ENCODE data around the gene TRAPPC11. TPM values are rescaled to one million over a fixed set of nuclear protein-coding genes. Genes with fewer than 3 reads are reported as not detected.

Gene TRAPPC11
- total RNA-seq, 1 experiment from 2014 or later, result 15.6 TPM

DNA sequence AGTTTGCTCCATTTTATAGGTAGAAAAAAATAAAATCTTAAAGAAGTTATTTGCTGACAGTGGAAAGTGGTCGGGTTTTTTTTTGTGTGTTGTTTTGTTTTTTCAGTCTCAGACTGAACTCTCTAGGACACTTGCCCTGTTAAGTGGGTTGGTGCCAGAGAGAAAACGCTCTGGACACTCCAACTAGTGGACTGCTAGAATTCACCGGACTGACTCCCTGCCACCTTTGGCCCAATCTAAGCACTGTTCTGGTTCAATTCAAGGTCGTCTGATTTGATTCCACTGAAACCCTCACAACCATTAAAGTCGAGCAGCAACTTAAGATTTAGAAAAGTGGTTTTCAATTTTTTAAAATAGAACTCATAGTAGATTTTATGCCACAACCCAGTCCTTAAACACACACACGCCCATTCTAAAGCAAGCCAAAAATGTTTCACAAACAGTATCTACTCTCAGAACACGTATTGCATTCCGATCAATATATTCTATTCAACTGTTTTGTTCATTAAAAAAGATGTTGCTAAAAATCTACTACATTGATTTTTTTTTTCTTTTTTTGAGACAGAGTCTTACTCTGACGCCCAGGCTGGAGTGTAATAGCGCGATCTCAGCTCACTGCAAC, 27.4 kb upstream of the TRAPPC11 start:
- Histone ChIP-seq H3K36me3 (ENCODE audit: control insufficient read depth in 1 of 2, insufficient read depth in 2 of 2, low read length in 2 of 2) (no peaks in the 10 kb centered on the region), H3K4me1 (ENCODE audit: control insufficient read depth in 1 of 2, insufficient read depth in 2 of 2, low read length in 2 of 2) (no peaks in the 10 kb centered on the region), H3K4me3 (replicated peaks in 1 of 2; ENCODE audit: low read depth in 1 of 2, low read length in 2 of 2) (no peak overlapping the region), H3K9me3 (ENCODE audit: control insufficient read depth in 1 of 2, insufficient read depth in 1 of 2, low read depth in 1 of 2, low read length in 2 of 2) (no peaks in the 10 kb centered on the region), H4K20me1 (ENCODE audit: insufficient read depth) (no peaks in the 10 kb centered on the region), H3K79me2 (ENCODE audit: insufficient read depth, low read length) (no peaks in the 10 kb centered on the region), H3K27me3 (ENCODE audit: insufficient read depth, low read length) (no peaks in the 10 kb centered on the region), H3K9me2 (ENCODE audit: insufficient read depth) (no peaks in the 10 kb centered on the region), H2AFZ (ENCODE audit: low read depth, low read length, poor library complexity, severe bottlenecking) (no peak overlapping the region), H3K9ac (ENCODE audit: low read length) (no peak overlapping the region), H3K4me2 (ENCODE audit: low read length) (no peak overlapping the region), H3K27ac (ENCODE audit: low read depth, low read length) (no peak overlapping the region)
- no TSS peak for BruUV-seq (replicated peaks)
- DNase-seq (ENCODE audit: low read depth, low spot score), result no peak
- no peak for ATAC-seq
- RAD21 ChIA-PET (ENCODE audit: low non-redundant PET in 1 of 2, low total read pairs in 2 of 2, uncharacterized antibody in 2 of 2, unreplicated experiment in 2 of 2), result no interaction called here
- intact Hi-C loops (cut with micrococcal nuclease), result no loop called here
- POLR2A ChIA-PET, result no interaction called here
- CTCF ChIA-PET, result no interaction called here
- TF ChIP-seq POLR2AphosphoS5 (IDR thresholded peaks at IDR 0.05; ENCODE audit: low read depth, low read length) (no peak), EZH2 (IDR thresholded peaks at IDR 0.05) (no peak), SP1 (IDR thresholded peaks at IDR 0.05; ENCODE audit: low read depth) (no peak), SIN3A (IDR thresholded peaks at IDR 0.05; ENCODE audit: low read depth) (no peak), POLR2A (IDR thresholded peaks at IDR 0.05; ENCODE audit: borderline replicate concordance, extremely low read depth, insufficient read depth, insufficient read length) (no peak), ELF1 (IDR thresholded peaks at IDR 0.05; ENCODE audit: borderline replicate concordance, low read depth) (no peak), ZFX (IDR thresholded peaks at IDR 0.05) (no peak), CTCF (IDR thresholded peaks at IDR 0.05 in 2 of 3, conservative IDR thresholded peaks at IDR 0.05 in 1 of 3; ENCODE audit: borderline replicate concordance in 1 of 3, insufficient read depth in 1 of 3, low read depth in 2 of 3, low read length in 2 of 3) (no peak), FOSL1 (IDR thresholded peaks at IDR 0.05; ENCODE audit: low read depth) (no peak), TCF7L2 (IDR thresholded peaks at IDR 0.05; ENCODE audit: borderline replicate concordance, extremely low read depth, insufficient read depth, insufficient read length) (no peak), JUND (IDR thresholded peaks at IDR 0.05) (no peak), RAD21 (IDR thresholded peaks at IDR 0.05; ENCODE audit: low read depth) (no peak), MAX (IDR thresholded peaks at IDR 0.05) (no peak)
- TF ChIP-seq, protein P1, sequence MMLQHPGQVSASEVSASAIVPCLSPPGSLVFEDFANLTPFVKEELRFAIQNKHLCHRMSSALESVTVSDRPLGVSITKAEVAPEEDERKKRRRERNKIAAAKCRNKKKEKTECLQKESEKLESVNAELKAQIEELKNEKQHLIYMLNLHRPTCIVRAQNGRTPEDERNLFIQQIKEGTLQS (IDR thresholded peaks at IDR 0.05), result no peak
- TF ChIP-seq, protein P2, sequence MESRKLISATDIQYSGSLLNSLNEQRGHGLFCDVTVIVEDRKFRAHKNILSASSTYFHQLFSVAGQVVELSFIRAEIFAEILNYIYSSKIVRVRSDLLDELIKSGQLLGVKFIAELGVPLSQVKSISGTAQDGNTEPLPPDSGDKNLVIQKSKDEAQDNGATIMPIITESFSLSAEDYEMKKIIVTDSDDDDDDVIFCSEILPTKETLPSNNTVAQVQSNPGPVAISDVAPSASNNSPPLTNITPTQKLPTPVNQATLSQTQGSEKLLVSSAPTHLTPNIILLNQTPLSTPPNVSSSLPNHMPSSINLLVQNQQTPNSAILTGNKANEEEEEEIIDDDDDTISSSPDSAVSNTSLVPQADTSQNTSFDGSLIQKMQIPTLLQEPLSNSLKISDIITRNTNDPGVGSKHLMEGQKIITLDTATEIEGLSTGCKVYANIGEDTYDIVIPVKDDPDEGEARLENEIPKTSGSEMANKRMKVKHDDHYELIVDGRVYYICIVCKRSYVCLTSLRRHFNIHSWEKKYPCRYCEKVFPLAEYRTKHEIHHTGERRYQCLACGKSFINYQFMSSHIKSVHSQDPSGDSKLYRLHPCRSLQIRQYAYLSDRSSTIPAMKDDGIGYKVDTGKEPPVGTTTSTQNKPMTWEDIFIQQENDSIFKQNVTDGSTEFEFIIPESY (IDR thresholded peaks at IDR 0.05; ENCODE audit: extremely low read depth, insufficient replicate concordance, low read length), result no peak
- TF ChIP-seq, protein P3, sequence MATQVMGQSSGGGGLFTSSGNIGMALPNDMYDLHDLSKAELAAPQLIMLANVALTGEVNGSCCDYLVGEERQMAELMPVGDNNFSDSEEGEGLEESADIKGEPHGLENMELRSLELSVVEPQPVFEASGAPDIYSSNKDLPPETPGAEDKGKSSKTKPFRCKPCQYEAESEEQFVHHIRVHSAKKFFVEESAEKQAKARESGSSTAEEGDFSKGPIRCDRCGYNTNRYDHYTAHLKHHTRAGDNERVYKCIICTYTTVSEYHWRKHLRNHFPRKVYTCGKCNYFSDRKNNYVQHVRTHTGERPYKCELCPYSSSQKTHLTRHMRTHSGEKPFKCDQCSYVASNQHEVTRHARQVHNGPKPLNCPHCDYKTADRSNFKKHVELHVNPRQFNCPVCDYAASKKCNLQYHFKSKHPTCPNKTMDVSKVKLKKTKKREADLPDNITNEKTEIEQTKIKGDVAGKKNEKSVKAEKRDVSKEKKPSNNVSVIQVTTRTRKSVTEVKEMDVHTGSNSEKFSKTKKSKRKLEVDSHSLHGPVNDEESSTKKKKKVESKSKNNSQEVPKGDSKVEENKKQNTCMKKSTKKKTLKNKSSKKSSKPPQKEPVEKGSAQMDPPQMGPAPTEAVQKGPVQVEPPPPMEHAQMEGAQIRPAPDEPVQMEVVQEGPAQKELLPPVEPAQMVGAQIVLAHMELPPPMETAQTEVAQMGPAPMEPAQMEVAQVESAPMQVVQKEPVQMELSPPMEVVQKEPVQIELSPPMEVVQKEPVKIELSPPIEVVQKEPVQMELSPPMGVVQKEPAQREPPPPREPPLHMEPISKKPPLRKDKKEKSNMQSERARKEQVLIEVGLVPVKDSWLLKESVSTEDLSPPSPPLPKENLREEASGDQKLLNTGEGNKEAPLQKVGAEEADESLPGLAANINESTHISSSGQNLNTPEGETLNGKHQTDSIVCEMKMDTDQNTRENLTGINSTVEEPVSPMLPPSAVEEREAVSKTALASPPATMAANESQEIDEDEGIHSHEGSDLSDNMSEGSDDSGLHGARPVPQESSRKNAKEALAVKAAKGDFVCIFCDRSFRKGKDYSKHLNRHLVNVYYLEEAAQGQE (IDR thresholded peaks at IDR 0.05; ENCODE audit: low read depth), result no peak
